Astrocyte (in vitro differentiated cells and primary cell): Measurements from ENCODE around the gene AACS.

Source experiments
- CTCF ChIP-seq: IDR thresholded peaks from 2 replicates; pipeline ENCODE4 v1.5.1; 2011; ENCODE audit warnings: low read depth, mild to moderate bottlenecking, inconsistent platforms, low read length, moderate library complexity; ENCODE audit not compliant: insufficient read depth
- EZH2 ChIP-seq: IDR thresholded peaks from 2 replicates; pipeline ENCODE4 v1.6.1; 2012; ENCODE audit warnings: mild to moderate bottlenecking, low read length, inconsistent platforms; ENCODE audit not compliant: insufficient read depth

- TF ChIP-seq CTCF (no peak), EZH2 (no peak)
These were observed 34.2 kb downstream of the AACS start for GRCh38 chr12:125099409-125099782.
